ENCODE measurements around the gene PAK5. TPM values are rescaled to one million over a fixed set of nuclear protein-coding genes. Genes with fewer than 3 reads are reported as not detected.

The PAK5 gene
- total RNA-seq, 2 experiments from 2014 or later: not detected

DNA sequence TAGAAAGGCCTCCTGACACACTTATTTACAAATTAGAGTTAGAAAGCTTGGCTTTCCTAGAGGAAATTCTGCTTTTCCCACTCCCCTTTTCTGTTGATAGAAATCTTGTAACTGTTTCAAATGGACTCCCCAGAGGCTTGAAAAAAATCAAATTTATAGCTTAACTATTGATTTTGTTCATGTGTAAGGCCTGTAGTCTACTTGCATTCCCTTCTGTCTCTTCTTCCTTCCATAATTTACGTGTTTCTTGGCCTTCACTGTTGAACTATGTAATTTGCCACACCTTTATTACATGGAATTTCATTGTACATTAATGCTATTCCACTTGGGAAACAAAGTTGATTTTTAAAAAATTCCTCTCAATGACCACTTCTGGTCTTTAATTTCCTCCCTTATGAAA is 243.1 kb downstream of the PAK5 start:
- POLR2A ChIA-PET: no interaction called here
- no peaks in the 10 kb centered on the region for H3K9me3 Mint-ChIP-seq
- no peak for ATAC-seq (ENCODE audit: poor library complexity)
- H3K4me1 Mint-ChIP-seq (ENCODE audit: low read depth): no peaks in the 10 kb centered on the region
- no peaks in the 10 kb centered on the region for H3K36me3 ChIP-seq (ENCODE audit: insufficient read depth, low read length)
- no peak for DNase-seq
- H3K4me3 Mint-ChIP-seq: no peak overlapping the region
- H3K9me3 ChIP-seq (ENCODE audit: control insufficient read depth in 1 of 2, insufficient read depth in 1 of 2, low read length in 2 of 2): no peaks in the 10 kb centered on the region
- H3K27me3 Mint-ChIP-seq: no peaks in the 10 kb centered on the region
- CTCF ChIA-PET: interaction anchor here (1.0 kb wide), 1 partner anchor 22 kb away, joined by 4 read pairs; no protein-coding TSS in a partner anchor
- H3K36me3 Mint-ChIP-seq (ENCODE audit: low read depth): no peaks in the 10 kb centered on the region
- H3K27ac ChIP-seq (ENCODE audit: low read depth in 1 of 2, low read length in 2 of 2): no peak overlapping the region
- intact Hi-C loops (cut with DNase I, micrococcal nuclease): no loop called here
- no peaks in the 10 kb centered on the region for H3K27me3 ChIP-seq (ENCODE audit: control insufficient read depth in 1 of 2, insufficient read depth in 2 of 2, low read length in 2 of 2)
- TF ChIP-seq CTCF (IDR thresholded peaks at IDR 0.05): no peak
- no peak overlapping the region for H3K27ac Mint-ChIP-seq
- H3K4me1 ChIP-seq (ENCODE audit: insufficient read depth, low read length): no peaks in the 10 kb centered on the region
- no peak overlapping the region for H3K4me3 ChIP-seq (ENCODE audit: low read length)

DNA sequence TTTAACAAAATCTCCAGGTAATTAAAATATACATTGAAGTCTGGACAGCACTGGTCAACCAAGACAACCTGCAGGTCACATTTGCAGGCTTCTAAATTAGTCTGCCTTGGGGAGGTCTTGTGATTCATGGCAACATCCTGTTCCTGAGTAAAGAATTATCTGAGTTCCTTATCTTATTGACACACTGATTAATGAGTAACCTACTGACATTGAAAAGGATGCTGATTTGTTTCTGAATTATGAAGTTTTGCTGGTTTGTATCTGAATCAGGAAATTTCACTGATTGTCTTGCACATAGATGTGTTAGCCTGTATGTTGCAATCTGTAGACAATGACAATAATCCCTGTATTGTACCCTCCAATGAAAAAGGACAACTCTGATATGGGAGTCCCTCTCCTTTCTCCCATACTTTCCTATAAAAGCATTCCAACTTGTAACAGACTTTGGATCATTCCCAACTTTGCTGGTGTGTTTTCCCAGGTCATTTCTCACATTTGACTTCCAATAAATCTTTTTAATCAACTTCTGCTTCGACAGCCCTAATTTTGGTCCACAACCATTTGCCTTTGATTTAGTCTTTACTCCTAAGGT is 244.5 kb downstream of the PAK5 start:
- ChIA-PET POLR2A (no interaction called here), CTCF (no interaction called here)
- no peak for TF ChIP-seq CTCF (IDR thresholded peaks at IDR 0.05)
- no peaks in the 10 kb centered on the region for H3K27me3 Mint-ChIP-seq
- no peaks in the 10 kb centered on the region for H3K9me3 ChIP-seq (ENCODE audit: control insufficient read depth in 1 of 2, insufficient read depth in 1 of 2, low read length in 2 of 2)
- DNase-seq (no peak), ATAC-seq (ENCODE audit: poor library complexity) (no peak)
- intact Hi-C loops (cut with DNase I, micrococcal nuclease): no loop called here
- H3K4me1 Mint-ChIP-seq (ENCODE audit: low read depth): no peaks in the 10 kb centered on the region
- H3K4me3 ChIP-seq (ENCODE audit: low read length): no peak overlapping the region
- H3K27ac ChIP-seq (ENCODE audit: low read depth in 1 of 2, low read length in 2 of 2): no peak overlapping the region
- H3K27me3 ChIP-seq (ENCODE audit: control insufficient read depth in 1 of 2, insufficient read depth in 2 of 2, low read length in 2 of 2): peaks cover 0 to 3% of the 10 kb centered on the region in 2 experiments
- no peaks in the 10 kb centered on the region for H3K36me3 Mint-ChIP-seq (ENCODE audit: low read depth)
- H3K9me3 Mint-ChIP-seq: no peaks in the 10 kb centered on the region
- no peak overlapping the region for H3K27ac Mint-ChIP-seq
- H3K4me3 Mint-ChIP-seq: no peak overlapping the region
- H3K36me3 ChIP-seq (ENCODE audit: insufficient read depth, low read length): no peaks in the 10 kb centered on the region
- H3K4me1 ChIP-seq (ENCODE audit: insufficient read depth, low read length): no peaks in the 10 kb centered on the region

GRCh38 chr20:9592419-9592818 is 246.5 kb downstream of the PAK5 start:
- CTCF ChIA-PET: no interaction called here
- DNase-seq: no peak
- no peaks in the 10 kb centered on the region for H3K4me1 Mint-ChIP-seq (ENCODE audit: low read depth)

More at GRCh38 chr20:9592419-9592818, 246.5 kb downstream of the PAK5 start:
- Mint-ChIP-seq H3K36me3 (ENCODE audit: low read depth) (no peaks in the 10 kb centered on the region), H3K27ac (no peak overlapping the region), H3K27me3 (no peaks in the 10 kb centered on the region), H3K9me3 (no peaks in the 10 kb centered on the region), H3K4me3 (no peak overlapping the region)
- no peaks in the 10 kb centered on the region for H3K36me3 ChIP-seq (ENCODE audit: insufficient read depth, low read length)
- no peaks in the 10 kb centered on the region for H3K4me1 ChIP-seq (ENCODE audit: insufficient read depth, low read length)
- H3K9me3 ChIP-seq (ENCODE audit: control insufficient read depth in 1 of 2, insufficient read depth in 1 of 2, low read length in 2 of 2): no peaks in the 10 kb centered on the region
- no peak for TF ChIP-seq CTCF (IDR thresholded peaks at IDR 0.05)
- POLR2A ChIA-PET: no interaction called here
- no peak overlapping the region for H3K4me3 ChIP-seq (ENCODE audit: low read length)
- intact Hi-C loops (cut with DNase I, micrococcal nuclease): no loop called here
- H3K27me3 ChIP-seq (ENCODE audit: control insufficient read depth in 1 of 2, insufficient read depth in 2 of 2, low read length in 2 of 2): peaks cover 0 to 3% of the 10 kb centered on the region in 2 experiments
- no peak overlapping the region for H3K27ac ChIP-seq (ENCODE audit: low read depth in 1 of 2, low read length in 2 of 2)
- ATAC-seq (ENCODE audit: poor library complexity): no peak

All from CD4-positive, alpha-beta T cell (primary cell).